Sigmoid colon (tissue), 4 donors: ENCODE results near the gene TXNDC11.

Experiments
- CTCF ChIP-seq, 4 experiments: fragments of 450-650 bp in 3 of 4; fragments of 200-600 bp in 1 of 4; IDR thresholded peaks; one replicate each; pipeline ENCODE4 v1.5.1; 2016 to 2019; ENCODE audit warnings: antibody characterized with exemption in 4 of 4, mild to moderate bottlenecking in 3 of 4, moderate library complexity in 2 of 4
- EP300 ChIP-seq, 4 donors: sonication (generic); formaldehyde crosslinking; IDR thresholded peaks; one replicate each; pipeline ENCODE4 v1.6.1; 2017; ENCODE audit warnings: antibody characterized with exemption in 4 of 4
- POLR2A ChIP-seq, 2 donors: fragments of 450-650 bp; IDR thresholded peaks; one replicate each; pipeline ENCODE4 v1.6.1; 2016; ENCODE audit warnings: antibody characterized with exemption in 2 of 2, mild to moderate bottlenecking in 2 of 2, moderate library complexity in 2 of 2

- TF ChIP-seq POLR2A (IDR thresholded peaks at IDR 0.05) = no peak
- no peak for TF ChIP-seq CTCF (IDR thresholded peaks at IDR 0.05)
- no peak for TF ChIP-seq EP300 (IDR thresholded peaks at IDR 0.05)
Observed at GRCh38 chr16:11691771-11692170, 50.9 kb downstream of the TXNDC11 start.
